HS-27A (cell line): ENCODE data around the gene SCYGR6.

Experiments used
- DNase-seq: peaks from one replicate; pipeline ENCODE4 v3.0.0-alpha.2; 2012; ENCODE audit warnings: low read depth, missing footprints

Gene SCYGR6

DNA sequence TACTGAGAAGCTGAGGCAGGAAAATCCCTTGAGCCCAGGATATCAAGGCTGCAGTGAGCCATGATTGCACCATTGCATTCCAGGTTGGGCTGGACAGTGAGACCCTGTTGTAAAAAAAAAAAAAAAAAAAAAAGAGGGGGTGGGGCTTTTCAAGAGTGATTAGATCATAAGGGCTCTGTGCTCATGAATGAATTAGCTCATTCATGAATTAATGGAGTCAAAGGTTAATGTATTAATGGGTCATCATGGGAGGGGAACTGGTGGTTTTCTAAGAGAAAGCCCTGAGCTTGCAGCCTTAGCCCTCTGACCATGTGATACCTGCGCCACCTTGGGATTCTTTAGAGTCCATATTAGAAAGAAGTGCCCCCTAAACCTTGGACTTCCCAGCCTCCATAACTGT is 11.3 kb downstream of the SCYGR6 start:
- no peak for DNase-seq

GRCh38 chr2:227710986-227711385 is 13.6 kb downstream of the SCYGR6 start:
- DNase-seq: no peak

DNA sequence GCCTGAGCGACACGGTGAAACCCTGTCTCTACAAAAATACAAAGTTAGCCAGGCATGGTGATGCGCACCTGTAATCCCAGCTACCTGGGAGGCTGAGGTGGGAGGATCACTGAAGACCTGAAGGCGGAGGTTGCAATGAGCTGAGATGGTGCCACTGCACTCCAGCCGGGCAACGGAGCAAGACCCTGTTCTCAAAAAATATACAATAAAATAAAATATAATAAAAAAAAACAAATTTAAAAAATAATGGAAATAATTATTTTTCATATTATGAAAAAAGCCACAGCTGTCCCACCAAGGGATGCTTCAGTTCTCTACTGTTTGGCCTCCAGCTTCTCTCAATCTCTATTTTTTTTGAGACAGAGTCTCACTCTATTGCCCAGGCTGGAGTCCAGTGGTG is 17.2 kb downstream of the SCYGR6 start:
- no peak for DNase-seq

GRCh38 chr2:227706859-227707258 is 17.7 kb downstream of the SCYGR6 start:
- no peak for DNase-seq

- DNase-seq: no peak
These were observed 20.6 kb downstream of the SCYGR6 start for GRCh38 chr2:227703961-227704360.

GRCh38 chr2:227703280-227703732 is 21.3 kb downstream of the SCYGR6 start:
- no peak for DNase-seq

DNA sequence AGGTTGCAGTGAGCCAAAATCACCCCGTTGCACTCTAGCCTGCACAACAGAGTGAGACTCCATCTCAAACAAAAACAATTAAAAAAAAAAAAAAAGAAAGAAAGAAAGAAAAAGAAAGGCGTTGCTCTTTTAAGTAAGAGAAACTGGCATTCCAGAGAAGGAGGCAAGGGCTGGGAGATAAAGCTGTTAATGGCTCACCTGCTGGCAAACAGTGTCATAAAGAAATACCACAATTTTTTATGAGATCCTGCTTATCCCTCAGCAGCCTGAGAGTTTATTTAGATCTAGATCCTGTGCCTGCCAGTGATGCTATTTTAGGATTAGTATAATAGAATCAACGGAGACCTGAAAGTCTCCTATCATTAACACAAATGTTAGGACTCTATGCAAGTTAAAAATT is 23.0 kb downstream of the SCYGR6 start:
- DNase-seq: no peak

DNA sequence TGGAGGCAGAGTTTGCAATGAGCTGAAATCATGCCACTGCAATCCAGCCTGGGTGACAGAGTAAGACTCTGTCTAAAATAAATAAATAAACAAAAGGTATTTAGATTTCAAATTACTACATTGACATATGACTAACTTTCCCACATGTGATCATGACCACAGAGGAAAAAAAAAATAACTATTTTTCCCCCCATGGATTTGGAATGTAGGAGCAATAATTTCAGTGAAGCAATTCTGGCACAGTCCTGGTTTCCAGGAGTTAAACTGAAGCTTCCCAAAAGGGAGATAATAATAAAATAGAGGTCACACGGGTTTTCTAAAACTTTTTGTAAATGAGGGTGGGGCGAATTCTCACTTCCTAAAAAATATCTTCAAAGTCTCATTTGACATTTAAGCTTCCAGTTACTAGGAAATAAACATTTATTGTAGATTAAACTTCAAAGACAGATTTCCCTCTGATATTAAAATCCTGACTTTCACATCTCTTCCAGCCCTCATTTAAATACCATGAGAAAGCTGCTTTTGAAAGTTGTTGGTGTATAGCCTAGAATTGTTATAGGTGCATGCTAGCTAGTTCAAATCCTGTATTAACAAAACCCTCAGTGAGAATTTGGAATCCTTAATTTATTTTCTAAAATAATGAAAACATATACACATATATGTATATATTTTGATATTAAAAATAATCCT is 27.4 kb downstream of the SCYGR6 start:
- no peak for DNase-seq

GRCh38 chr2:227687189-227687588 is 37.4 kb downstream of the SCYGR6 start:
- DNase-seq: no peak

- no peak for DNase-seq
These were observed 40.3 kb downstream of the SCYGR6 start for GRCh38 chr2:227684258-227684657.

- DNase-seq: no peak
These were observed 46.6 kb downstream of the SCYGR6 start for GRCh38 chr2:227677928-227678327.

GRCh38 chr2:227674485-227674884 is 50.1 kb downstream of the SCYGR6 start:
- DNase-seq: no peak
